SJCRH30 (cell line): Measurements from ENCODE around the gene SUCLG2. TPM values are rescaled to one million over a fixed set of nuclear protein-coding genes. Genes with fewer than 3 reads are reported as not detected.
A peak's percentile ranks its signal among the peaks of the same experiment; 100 is the strongest.

Experiments
- DNase-seq, 2 experiments: peaks; one replicate each; pipeline ENCODE4 v3.0.0-alpha.2; 2015 to 2020
- H3K27ac ChIP-seq: fragments of 250-450 bp; sonication (Bioruptor Pico); 2 replicates; pipeline ENCODE4 v1.5.1; 2020; ENCODE audit warnings: mild to moderate bottlenecking, moderate library complexity
- H3K27me3 ChIP-seq: fragments of 250-450 bp; sonication (Bioruptor Pico); 2 replicates; pipeline ENCODE4 v1.5.1; 2020; ENCODE audit warnings: mild to moderate bottlenecking, moderate library complexity
- H3K36me3 ChIP-seq: fragments of 250-450 bp; sonication (Bioruptor Pico); 2 replicates; pipeline ENCODE4 v1.5.1; 2020; ENCODE audit warnings: mild to moderate bottlenecking, moderate library complexity
- H3K4me1 ChIP-seq: fragments of 250-450 bp; sonication (Bioruptor Pico); 2 replicates; pipeline ENCODE4 v1.5.1; 2020; ENCODE audit warnings: mild to moderate bottlenecking, moderate library complexity
- H3K4me3 ChIP-seq: fragments of 250-450 bp; sonication (Bioruptor Pico); 2 replicates; pipeline ENCODE4 v1.5.1; 2020; ENCODE audit warnings: mild to moderate bottlenecking, moderate library complexity
- H3K9me3 ChIP-seq: fragments of 250-450 bp; sonication (Bioruptor Pico); replicated peaks from 2 replicates; pipeline ENCODE4 v1.5.1; 2020; ENCODE audit warnings: mild to moderate bottlenecking, moderate library complexity
- total RNA-seq: library from RNA; depleted of rRNA; stranded (reverse); fragments of >200 nt; shearing (Covaris generic); gene quantifications from 2 replicates; pipeline ENCODE4 v1.2.3, GENCODE V29; 2014

Gene SUCLG2
- total RNA-seq, 1 experiment from 2014 or later, result 15.2 TPM

- DNase-seq, result no peak
- Histone ChIP-seq H3K4me3 (no peak overlapping the region), H3K36me3 (no peaks in the 10 kb centered on the region), H3K4me1 (no peaks in the 10 kb centered on the region), H3K9me3 (no peaks in the 10 kb centered on the region), H3K27ac (no peak overlapping the region), H3K27me3 (no peaks in the 10 kb centered on the region)
Observed at GRCh38 chr3:67419218-67419529, 235.2 kb downstream of the SUCLG2 start.

- no peak overlapping the region for H3K4me3 ChIP-seq
- DNase-seq, result no peak
- H3K9me3 ChIP-seq, result no peaks in the 10 kb centered on the region
- H3K36me3 ChIP-seq, result no peaks in the 10 kb centered on the region
- H3K27me3 ChIP-seq, result no peaks in the 10 kb centered on the region
- no peak overlapping the region for H3K27ac ChIP-seq
- H3K4me1 ChIP-seq, result no peaks in the 10 kb centered on the region
Observed at GRCh38 chr3:67418426-67419217, 235.8 kb downstream of the SUCLG2 start.

GRCh38 chr3:67416703-67417102 is 237.7 kb downstream of the SUCLG2 start:
- H3K27me3 ChIP-seq, result no peaks in the 10 kb centered on the region
- DNase-seq, result no peak
- no peak overlapping the region for H3K4me3 ChIP-seq
- no peaks in the 10 kb centered on the region for H3K9me3 ChIP-seq
- no peaks in the 10 kb centered on the region for H3K36me3 ChIP-seq
- no peak overlapping the region for H3K27ac ChIP-seq
- H3K4me1 ChIP-seq, result no peaks in the 10 kb centered on the region

- H3K36me3 ChIP-seq, result no peaks in the 10 kb centered on the region
- no peaks in the 10 kb centered on the region for H3K9me3 ChIP-seq
- no peak overlapping the region for H3K27ac ChIP-seq
- no peak for DNase-seq
- H3K27me3 ChIP-seq, result no peaks in the 10 kb centered on the region
- H3K4me3 ChIP-seq, result no peak overlapping the region
- H3K4me1 ChIP-seq, result no peaks in the 10 kb centered on the region
Observed at GRCh38 chr3:67415511-67415910, 238.9 kb downstream of the SUCLG2 start.

- Histone ChIP-seq H3K4me3 (no peak overlapping the region), H3K36me3 (no peaks in the 10 kb centered on the region), H3K27me3 (no peaks in the 10 kb centered on the region), H3K4me1 (no peaks in the 10 kb centered on the region), H3K27ac (no peak overlapping the region), H3K9me3 (no peaks in the 10 kb centered on the region)
- no peak for DNase-seq
Observed at GRCh38 chr3:67414740-67415139, 239.7 kb downstream of the SUCLG2 start.

- Histone ChIP-seq H3K27ac (no peak overlapping the region), H3K9me3 (no peaks in the 10 kb centered on the region)
Observed at GRCh38 chr3:67405193-67405592, 249.2 kb downstream of the SUCLG2 start.

GRCh38 chr3:67402873-67403272 is 251.5 kb downstream of the SUCLG2 start:
- no peak overlapping the region for H3K4me3 ChIP-seq
- no peaks in the 10 kb centered on the region for H3K4me1 ChIP-seq
- H3K27ac ChIP-seq, result no peak overlapping the region
- DNase-seq, result no peak
- H3K27me3 ChIP-seq, result no peaks in the 10 kb centered on the region
- no peaks in the 10 kb centered on the region for H3K36me3 ChIP-seq
- H3K9me3 ChIP-seq, result no peaks in the 10 kb centered on the region

More at GRCh38 chr3:67405193-67405592, 249.2 kb downstream of the SUCLG2 start:
- Histone ChIP-seq H3K27me3 (no peaks in the 10 kb centered on the region), H3K4me3 (no peak overlapping the region), H3K36me3 (no peaks in the 10 kb centered on the region), H3K4me1 (no peaks in the 10 kb centered on the region)
- no peak for DNase-seq

- H3K4me3 ChIP-seq, result no peak overlapping the region
- H3K9me3 ChIP-seq, result no peaks in the 10 kb centered on the region
- DNase-seq, result no peak
- H3K27me3 ChIP-seq, result no peaks in the 10 kb centered on the region
- no peak overlapping the region for H3K27ac ChIP-seq
- H3K36me3 ChIP-seq, result no peaks in the 10 kb centered on the region
- H3K4me1 ChIP-seq, result no peaks in the 10 kb centered on the region
Observed at GRCh38 chr3:67401921-67402320, 252.5 kb downstream of the SUCLG2 start.

- Histone ChIP-seq H3K9me3 (no peaks in the 10 kb centered on the region), H3K4me1 (no peaks in the 10 kb centered on the region), H3K36me3 (no peaks in the 10 kb centered on the region), H3K4me3 (no peak overlapping the region), H3K27ac (no peak overlapping the region), H3K27me3 (no peaks in the 10 kb centered on the region)
- DNase-seq, result no peak
Observed at GRCh38 chr3:67400476-67400875, 253.9 kb downstream of the SUCLG2 start.

- Histone ChIP-seq H3K27ac (no peak overlapping the region), H3K9me3 (no peaks in the 10 kb centered on the region), H3K4me3 (no peak overlapping the region), H3K4me1 (no peaks in the 10 kb centered on the region), H3K36me3 (no peaks in the 10 kb centered on the region), H3K27me3 (no peaks in the 10 kb centered on the region)
- no peak for DNase-seq
Observed at GRCh38 chr3:67389176-67389575, 265.2 kb downstream of the SUCLG2 start.

GRCh38 chr3:67388738-67389137 is 265.7 kb downstream of the SUCLG2 start:
- Histone ChIP-seq H3K4me3 (no peak overlapping the region), H3K9me3 (no peaks in the 10 kb centered on the region), H3K36me3 (no peaks in the 10 kb centered on the region), H3K27me3 (no peaks in the 10 kb centered on the region), H3K4me1 (no peaks in the 10 kb centered on the region), H3K27ac (no peak overlapping the region)
- no peak for DNase-seq

- Histone ChIP-seq H3K4me1 (no peaks in the 10 kb centered on the region), H3K27ac (no peak overlapping the region), H3K4me3 (no peak overlapping the region), H3K9me3 (no peaks in the 10 kb centered on the region), H3K27me3 (no peaks in the 10 kb centered on the region), H3K36me3 (no peaks in the 10 kb centered on the region)
- DNase-seq, result no peak
Observed at GRCh38 chr3:67386451-67386850, 268.0 kb downstream of the SUCLG2 start.

- no peak overlapping the region for H3K4me3 ChIP-seq
- H3K27ac ChIP-seq, result no peak overlapping the region
- peak; percentile 20 to 62 for DNase-seq
- H3K36me3 ChIP-seq, result no peaks in the 10 kb centered on the region
- no peaks in the 10 kb centered on the region for H3K4me1 ChIP-seq
- H3K9me3 ChIP-seq, result no peaks in the 10 kb centered on the region
- no peaks in the 10 kb centered on the region for H3K27me3 ChIP-seq
Observed at GRCh38 chr3:67384760-67385397, 269.5 kb downstream of the SUCLG2 start.

GRCh38 chr3:67384016-67384415 is 270.4 kb downstream of the SUCLG2 start:
- Histone ChIP-seq H3K36me3 (no peaks in the 10 kb centered on the region), H3K9me3 (no peaks in the 10 kb centered on the region), H3K4me1 (no peaks in the 10 kb centered on the region), H3K4me3 (no peak overlapping the region), H3K27me3 (no peaks in the 10 kb centered on the region), H3K27ac (no peak overlapping the region)
- no peak for DNase-seq

- no peaks in the 10 kb centered on the region for H3K4me1 ChIP-seq
- no peak for DNase-seq
- no peaks in the 10 kb centered on the region for H3K9me3 ChIP-seq
- no peak overlapping the region for H3K4me3 ChIP-seq
- H3K36me3 ChIP-seq, result no peaks in the 10 kb centered on the region
- no peak overlapping the region for H3K27ac ChIP-seq
- H3K27me3 ChIP-seq, result no peaks in the 10 kb centered on the region
Observed at GRCh38 chr3:67383379-67383778, 271.0 kb downstream of the SUCLG2 start.

GRCh38 chr3:67382536-67382935 is 271.9 kb downstream of the SUCLG2 start:
- H3K9me3 ChIP-seq, result no peaks in the 10 kb centered on the region

More at GRCh38 chr3:67382536-67382935, 271.9 kb downstream of the SUCLG2 start:
- no peaks in the 10 kb centered on the region for H3K4me1 ChIP-seq
- H3K27ac ChIP-seq, result no peak overlapping the region
- H3K4me3 ChIP-seq, result no peak overlapping the region
- H3K36me3 ChIP-seq, result no peaks in the 10 kb centered on the region
- DNase-seq, result no peak
- H3K27me3 ChIP-seq, result no peaks in the 10 kb centered on the region
